CD4-positive, alpha-beta T cell treated with Interleukin-21 for 1 hour (primary cell): ENCODE measurements around the gene MUC16.
A peak's percentile ranks its signal among the peaks of the same experiment; 100 is the strongest.
"Not testable (repeated sequence)": the region's sequence is repeated elsewhere in the genome, so short reads cannot be mapped to it uniquely, and the experiment has no call there.

Experiments used
- DNase-seq: peaks from one replicate; pipeline ENCODE4 v3.0.0-alpha.2; 2020

The MUC16 gene

DNA sequence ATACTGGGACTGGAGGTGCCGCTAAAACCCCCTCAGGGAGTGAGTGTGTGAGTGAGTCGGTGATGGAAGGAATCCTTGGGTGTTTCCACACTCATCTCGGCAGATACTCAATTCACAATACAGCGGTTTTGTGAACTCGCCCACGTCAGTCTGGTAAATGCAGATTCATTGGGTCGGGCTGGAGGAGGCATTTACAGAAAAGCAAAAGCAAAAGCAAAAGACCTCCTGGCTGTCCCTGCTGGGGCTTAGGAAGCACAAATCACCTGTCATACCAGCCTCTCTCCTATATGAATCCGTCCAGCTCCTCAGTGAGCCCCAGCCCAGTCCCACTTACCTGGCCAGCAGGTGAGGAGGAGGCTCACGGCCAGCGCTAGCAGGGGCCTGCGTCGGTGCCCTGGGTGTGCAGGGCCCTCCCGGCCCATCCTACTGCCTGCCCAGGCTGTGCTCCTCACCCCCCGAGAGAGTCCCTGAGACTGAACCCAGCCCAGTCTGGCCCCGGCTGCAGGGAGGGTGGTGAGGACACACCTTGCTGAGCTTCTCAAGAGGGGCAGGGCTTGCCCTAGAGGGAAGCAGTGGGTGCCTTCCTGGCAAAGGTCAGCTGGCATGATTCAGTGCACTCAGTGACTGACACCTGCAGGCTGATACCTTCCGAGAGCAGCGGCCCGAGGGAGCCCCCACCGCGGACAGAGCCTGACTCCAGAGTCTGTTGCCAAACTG lies at the start of gene MUC16:
Gene MUC16 (minus strand): TSS at position 475 of the 717 bp plus-strand sequence.
- DNase-seq = peak; percentile 15

- DNase-seq = no peak
These were observed 48.9 kb upstream of the MUC16 start for GRCh38 chr19:9058905-9059667.

DNA sequence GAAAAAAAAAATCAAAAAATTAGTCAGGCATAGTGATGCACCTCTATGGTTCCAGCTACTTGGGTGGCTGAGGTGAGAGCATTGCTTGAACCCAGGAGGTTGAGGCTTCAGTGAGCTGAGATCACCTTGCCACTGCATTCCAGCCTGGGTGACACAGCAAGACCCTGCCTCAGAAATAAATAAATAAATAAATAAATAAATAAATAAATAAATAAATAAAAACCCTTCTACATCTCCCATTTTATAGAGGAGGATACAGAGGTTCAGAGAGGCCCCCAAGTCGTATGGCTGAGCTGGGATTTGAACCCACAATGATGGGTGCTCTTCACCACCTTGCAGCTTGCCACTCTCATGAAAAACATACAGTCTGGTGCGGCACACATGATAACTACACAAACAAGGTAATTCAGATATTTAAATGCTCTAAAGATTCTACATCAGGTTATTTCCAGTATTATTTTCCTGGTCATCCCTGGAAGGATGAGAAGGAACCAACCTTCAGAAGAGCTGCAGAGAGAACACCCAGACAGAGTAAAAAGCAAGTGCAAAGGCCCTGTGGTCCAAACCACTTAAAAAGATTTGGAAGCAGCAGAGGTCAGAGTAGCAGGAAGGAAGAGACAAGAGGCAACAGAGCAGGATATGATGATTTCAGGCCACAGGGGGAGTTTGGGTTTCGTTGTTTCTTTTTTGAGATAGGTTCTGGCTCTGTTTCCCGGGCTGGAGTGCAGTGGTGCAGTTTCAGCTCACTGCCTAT lies 47.5 kb upstream of the MUC16 start:
- DNase-seq = no peak

GRCh38 chr19:9056131-9056530 lies 45.9 kb upstream of the MUC16 start:
- DNase-seq = not testable (repeated sequence)

DNA sequence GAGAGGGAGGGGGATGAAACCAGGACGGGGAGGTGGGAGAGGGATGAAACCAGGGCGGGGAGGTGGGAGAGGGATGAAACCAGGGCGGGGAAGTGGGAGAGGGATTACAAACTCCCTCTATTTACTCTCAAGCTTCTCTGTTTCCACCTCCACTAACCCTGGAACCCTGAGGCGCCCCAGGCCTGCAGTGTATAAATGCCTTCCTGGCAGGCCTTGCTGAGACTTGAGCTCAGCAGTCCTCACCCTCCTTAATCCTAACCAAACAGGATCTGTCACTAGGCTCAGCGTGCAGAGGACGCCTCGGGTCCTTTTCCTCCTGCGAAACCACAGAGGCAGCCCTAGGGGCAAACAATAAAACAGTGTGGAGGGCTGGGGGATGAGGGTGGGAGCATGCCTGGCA lies 44.6 kb upstream of the MUC16 start:
- no peak for DNase-seq

- no peak for DNase-seq
These were observed 44.0 kb upstream of the MUC16 start for GRCh38 chr19:9054207-9054606.

DNA sequence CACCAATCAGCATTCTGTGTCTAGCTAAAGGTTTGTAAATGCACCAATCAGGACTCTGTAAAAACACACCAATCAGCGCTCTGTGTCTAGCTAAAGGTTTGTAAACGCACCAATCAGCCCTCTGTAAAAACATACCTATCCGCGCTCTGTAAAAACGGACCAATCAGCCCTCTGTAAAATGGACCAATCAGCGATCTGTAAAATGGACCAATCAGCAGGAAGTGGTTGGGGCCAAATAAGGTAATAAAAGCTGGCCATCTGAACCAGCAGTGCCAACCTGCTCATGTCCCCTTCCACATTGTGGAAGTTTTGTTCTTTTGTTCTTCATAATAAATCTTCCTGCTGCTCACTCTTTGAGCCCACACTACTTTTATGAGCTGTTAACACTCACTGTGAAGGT lies 43.5 kb upstream of the MUC16 start:
- not testable (repeated sequence) for DNase-seq

- DNase-seq = no peak
These were observed 42.7 kb upstream of the MUC16 start for GRCh38 chr19:9052894-9053293.

DNA sequence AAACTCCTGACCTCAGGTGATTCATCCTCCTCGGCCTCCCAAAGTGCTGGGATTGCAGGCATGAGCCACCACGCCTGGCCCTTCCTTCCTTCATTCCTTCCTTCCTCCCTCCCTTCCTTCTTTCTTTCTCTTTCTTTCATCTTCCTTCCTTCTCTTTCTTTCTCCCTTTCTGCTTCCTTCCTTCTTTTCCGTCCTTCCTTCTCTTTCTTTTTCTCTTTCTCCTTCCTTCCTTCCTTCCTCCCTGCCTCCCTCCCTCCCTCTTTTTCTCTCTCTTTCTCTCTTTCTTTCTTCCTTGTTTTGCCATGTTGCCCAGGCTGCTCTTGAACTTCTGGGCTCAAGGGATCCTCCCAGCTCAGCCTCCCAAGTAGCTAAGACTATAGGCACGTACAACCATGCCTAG lies 36.5 kb upstream of the MUC16 start:
- DNase-seq = no peak

DNA sequence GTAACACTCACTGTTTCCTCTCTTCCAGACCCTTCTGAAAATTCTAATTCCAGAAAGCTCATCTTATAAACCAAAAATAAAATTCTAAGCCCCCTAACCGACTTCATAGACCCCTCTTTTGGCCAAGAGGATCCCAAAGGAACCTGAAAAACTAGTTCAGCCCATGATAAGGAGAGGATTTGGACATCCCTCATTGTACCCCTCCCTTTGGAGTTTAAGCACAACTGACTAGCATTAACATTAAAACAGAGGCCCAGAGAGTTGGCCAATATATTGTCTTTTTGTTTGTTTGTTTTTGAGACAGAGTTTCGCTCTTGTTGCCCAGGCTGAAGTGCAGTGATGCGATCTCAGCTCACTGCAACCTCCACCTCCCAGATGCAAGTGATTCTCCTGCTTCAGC lies 34.2 kb upstream of the MUC16 start:
- no peak for DNase-seq

DNA sequence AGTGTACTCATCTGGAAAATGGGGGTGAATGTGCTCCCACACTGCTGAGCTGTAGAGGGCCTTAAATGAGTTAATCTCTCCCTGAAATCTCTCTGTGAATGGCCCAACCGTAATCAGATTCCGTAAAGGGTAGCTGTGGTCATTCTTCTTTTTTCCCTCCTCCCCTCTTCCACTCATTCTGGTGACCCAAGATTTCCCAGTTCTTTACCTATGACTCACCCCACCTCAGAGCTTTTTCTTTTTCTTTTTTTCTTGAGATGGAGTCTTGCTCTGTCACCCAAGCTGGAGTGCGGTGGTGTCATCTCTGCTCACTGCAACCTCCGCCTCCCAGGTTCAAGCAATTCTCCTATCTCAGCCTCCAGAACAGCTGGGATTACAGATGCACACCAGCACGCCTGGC lies 33.3 kb upstream of the MUC16 start:
- DNase-seq = no peak

- no peak for DNase-seq
These were observed 30.8 kb upstream of the MUC16 start for GRCh38 chr19:9041023-9041422.

GRCh38 chr19:9040131-9040530 lies 29.9 kb upstream of the MUC16 start:
- no peak for DNase-seq

DNA sequence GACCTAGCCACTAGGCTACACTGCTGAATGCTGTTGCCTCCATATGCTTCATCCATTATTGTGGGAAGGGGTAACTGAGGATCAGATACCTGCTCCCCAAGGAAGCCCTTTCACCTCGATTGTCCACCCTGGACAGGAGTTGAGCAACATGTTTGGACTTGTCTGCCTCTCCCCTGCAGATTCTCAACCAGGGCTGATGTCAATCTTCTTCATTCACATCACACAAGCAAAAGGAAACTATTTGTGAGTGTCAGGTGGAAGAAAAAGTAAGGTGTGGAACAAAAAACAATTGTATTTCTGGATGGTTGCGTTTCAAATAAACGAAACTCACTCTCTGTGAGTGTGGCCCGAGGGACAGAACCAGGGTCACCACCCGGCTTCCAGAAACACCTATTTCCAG lies 29.5 kb upstream of the MUC16 start:
- no peak for DNase-seq

- DNase-seq = no peak
These were observed 27.3 kb upstream of the MUC16 start for GRCh38 chr19:9037400-9038062.

GRCh38 chr19:9032136-9032631 lies 22.0 kb upstream of the MUC16 start:
- no peak for DNase-seq

DNA sequence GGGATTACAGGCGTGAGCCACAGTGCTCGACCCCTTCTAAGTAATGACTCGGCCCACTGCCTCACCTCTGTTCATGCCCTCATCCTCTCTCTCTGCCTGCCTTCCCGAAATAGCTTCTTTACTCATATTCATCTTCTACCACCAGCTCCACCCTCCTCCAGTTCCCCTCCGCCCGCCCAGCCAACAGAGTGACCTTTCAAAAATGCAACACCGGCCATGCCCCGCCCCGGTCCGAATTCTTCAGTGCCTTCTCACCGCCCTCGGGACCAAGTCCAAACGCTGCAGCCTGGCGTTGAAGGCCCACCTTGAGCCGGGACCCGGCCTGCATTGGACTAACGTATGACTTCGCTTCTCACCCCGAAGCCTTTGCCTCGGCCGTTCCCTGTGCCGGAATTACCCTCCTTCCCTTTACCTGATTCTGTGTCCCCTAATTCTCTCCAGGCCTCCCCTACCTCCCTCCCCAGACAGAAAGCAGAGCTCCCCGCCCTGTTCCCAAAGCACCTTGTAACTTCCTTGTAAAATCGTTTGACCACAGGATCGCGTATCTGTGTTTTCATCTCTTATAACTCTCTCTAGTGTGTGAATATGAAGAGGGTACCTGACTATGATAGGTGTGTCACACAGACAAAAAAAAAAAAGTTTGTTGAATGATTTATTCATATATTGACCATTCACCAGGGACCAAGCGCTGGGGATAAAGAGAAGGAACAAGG lies 8.1 kb upstream of the MUC16 start:
- DNase-seq = no peak

DNA sequence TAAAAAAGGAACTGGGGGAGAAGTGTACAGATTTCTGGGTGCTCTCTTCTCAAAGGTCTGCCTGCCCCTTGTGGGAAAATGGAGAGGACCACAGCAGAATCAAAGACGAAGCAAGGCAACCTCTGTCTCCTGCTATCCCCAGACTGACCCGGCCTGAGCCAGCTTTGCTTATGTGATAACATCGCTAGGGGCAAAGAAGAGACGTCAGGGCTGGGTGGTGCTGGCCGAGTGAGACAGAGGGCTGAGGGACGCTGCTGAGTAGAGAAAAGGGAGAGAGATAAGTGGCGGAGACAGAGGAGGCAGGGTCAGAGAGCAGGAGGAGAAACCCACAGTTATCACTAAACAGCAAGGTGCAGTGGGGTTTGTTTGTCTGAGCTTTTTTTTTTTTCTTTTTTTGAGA lies 4.6 kb upstream of the MUC16 start:
- no peak for DNase-seq

- DNase-seq = no peak
These were observed 3.8 kb upstream of the MUC16 start for GRCh38 chr19:9013988-9014387.

DNA sequence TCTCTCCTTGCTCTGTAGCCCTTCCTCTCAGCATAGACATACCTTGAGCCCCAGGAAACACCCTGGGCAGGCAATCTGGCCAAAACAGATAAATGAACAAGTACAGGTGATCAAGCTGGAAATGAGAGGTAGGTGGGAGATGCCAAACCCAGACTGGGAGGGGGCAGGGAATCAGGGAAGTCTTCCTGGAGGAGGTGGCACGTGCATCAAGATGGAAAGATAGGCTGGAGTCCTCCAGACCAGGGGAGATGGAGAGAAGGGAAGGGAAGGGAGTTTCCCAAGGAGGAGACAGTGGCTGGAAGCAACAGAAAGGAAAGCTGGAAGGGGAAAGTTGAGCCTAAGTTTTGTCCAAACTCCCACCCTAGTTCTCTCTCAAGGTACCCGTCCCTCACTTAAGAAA lies 1.7 kb upstream of the MUC16 start:
- no peak for DNase-seq

DNA sequence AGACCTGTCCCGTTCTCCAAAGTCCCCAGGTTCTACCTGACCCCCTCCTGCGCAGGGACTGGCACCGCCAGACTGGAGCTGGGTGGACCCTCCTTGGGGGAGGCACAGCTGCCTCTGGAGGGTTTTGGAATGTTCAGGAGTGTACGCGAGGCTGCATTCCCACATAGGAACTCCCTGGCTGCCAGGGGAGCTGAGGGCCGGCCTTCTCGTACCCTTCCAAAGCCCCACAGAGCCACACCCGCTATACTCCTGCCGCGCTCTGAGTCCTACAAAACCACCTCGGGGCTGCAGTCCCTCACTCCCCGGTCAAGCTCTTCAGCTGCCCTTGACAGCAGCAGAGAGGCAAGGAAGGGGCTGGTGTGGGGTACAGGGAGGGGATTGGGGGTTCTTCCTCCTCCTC lies 484 bp upstream of the MUC16 start:
- DNase-seq = no peak

DNA sequence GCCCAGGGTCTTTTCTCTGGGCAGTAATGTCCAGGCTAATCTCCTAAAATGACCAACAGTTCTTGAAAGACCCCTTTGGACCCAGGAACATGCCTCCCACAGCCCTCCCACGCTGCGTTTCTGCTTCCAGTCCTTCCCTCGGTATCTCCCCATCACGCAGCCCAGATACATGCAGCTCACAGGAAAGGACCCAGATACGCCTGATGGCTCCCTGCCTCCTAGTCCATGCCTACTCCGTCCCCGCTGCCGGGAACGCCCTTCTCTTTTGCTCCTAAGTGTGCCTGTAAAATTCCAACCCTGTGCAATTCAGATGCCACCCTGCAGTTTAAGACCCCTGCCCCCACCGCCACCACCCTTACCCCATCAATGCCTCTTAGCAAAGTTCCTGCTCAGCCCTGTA lies 778 bp downstream of the MUC16 start:
- no peak for DNase-seq
